HG03565 (cell line): ENCODE results near the gene PLP2.
"Not testable (repeated sequence)": the region's sequence is repeated elsewhere in the genome, so short reads cannot be mapped to it uniquely, and the experiment has no call there.

Experiments
- ATAC-seq: cut with Tn5 transposase; IDR thresholded peaks from one replicate; pipeline ENCODE4 v1.9.1; 2021; ENCODE audit warnings: mild to moderate bottlenecking, moderate library complexity; ENCODE audit not compliant: unreplicated experiment

The PLP2 gene, protein sequence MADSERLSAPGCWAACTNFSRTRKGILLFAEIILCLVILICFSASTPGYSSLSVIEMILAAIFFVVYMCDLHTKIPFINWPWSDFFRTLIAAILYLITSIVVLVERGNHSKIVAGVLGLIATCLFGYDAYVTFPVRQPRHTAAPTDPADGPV

DNA sequence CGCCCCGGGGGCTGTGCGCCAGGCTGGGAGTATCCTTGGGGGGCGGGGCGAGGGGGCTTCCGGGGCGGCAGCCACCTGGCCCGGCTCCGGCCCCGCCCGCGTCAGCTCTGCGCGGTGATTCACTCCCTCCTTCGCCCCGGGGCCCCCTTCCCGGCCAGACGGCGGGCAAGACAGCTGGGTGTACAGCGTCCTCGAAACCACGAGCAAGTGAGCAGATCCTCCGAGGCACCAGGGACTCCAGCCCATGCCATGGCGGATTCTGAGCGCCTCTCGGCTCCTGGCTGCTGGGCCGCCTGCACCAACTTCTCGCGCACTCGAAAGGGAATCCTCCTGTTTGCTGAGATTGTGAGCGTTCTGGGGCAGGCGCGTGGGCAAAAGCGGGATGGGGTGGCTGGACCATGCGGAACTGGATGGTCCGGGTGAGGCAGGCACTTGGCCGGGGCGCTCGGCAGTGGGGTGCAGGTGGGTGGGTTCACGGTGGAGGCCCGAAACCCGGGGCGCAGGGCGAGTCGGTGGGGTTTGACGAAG lies at the start of gene PLP2:
PLP2 (plus strand) TSS at position 147 of the 528 bp plus-strand sequence; CDS start at position 250, 103 bp downstream.
- ATAC-seq: no peak

DNA sequence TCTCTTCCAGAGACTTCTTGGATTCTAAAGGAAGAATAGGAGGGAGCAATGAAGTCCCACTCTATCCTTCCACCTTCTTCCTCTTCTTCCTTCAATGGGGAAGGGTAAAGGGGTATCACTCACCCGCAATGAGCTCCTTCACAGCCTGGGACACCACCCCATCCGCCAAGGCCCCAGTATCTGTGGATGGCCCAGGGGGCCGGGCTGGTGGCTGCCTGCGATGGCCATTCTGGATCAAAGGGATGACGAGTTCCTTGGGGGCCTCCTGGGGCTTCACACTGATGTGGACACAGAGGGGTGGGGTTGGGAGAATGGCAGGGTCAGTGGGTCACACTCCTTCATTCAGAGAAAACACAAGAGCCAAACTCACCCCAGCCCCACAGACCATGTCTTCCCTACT lies 49.2 kb upstream of the PLP2 start:
- ATAC-seq: no peak

DNA sequence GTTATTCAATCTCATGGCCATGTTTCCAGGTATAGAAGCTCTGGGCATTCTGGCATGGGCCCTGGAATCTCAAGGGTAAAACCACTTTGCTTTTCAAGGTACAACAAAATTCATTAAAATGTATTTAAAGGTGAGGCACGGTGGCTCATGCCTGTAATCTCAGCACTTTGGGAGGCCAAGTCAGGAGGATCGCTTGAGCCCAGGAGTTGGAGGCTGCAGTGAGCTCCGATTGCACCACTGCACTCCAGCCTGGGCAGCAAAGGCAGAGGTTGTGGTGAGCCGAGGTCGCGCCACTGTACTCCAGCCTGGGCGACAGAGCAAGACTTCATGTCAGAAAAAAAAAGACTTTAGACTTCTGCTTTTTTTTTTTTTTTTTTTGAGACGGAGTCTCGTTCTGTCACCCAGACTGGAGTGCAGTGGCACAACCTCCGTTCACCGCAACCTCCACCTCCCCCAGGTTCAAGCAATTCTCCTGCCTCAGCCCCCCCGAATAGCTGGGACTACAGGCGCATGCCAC lies 43.9 kb upstream of the PLP2 start:
- not testable (repeated sequence) for ATAC-seq

DNA sequence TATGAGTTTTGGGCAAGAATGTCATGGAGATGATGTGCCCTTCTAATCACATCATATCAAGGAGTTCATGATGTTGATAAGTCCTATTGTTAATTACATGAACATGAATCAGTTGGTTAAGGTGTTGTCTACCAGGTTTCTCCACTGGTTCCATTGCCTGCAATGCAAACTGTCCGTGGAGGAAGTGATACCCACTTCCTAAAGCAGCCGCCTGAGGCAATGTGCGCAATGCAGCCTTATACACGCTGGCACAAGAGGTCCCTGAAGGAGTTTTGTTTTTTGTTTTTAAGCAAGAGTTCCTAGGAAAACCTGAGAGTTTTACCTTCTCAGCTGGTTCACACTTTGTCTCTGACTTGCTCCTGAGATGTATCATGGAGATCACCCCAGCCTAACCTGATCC lies 42.3 kb upstream of the PLP2 start:
- no peak for ATAC-seq

DNA sequence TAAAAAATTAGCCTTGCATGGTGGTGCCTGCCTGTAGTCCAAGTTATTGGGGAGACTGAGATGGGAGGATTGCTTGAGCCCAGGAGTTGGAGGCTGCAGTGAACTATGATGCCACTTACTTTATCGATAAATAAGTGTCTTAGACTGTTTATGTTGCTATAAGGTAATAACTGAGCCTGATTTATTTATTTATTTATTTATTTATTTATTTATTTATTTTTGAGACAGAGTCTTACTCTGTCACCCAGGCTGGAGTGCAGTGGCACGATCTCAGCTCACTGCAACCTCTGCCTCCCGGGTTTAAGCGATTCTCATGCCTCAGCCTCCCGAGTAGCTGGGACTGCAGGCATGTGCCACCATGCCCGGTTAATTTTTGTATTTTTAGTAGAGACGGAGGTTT lies 39.4 kb upstream of the PLP2 start:
- ATAC-seq: not testable (repeated sequence)

DNA sequence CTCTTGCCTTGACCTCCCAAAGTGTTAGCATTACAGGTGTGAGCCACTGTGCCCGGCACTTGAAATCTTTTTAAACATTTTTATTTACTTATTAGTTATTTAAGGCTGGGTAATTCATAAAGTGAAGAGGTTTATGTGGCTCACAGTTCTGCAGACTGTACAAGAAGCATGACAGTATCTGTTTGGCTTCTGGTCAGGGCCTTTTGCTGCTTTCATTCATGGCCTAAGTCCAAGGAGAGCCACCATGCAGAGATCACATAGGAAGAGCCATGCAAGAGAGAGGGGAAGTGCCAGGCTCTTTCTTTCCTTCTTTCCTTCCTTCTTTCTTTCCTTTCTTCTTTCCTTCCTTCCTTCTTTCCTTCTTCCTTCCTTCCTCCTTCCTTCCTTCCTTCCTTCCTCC lies 37.9 kb upstream of the PLP2 start:
- no peak for ATAC-seq

DNA sequence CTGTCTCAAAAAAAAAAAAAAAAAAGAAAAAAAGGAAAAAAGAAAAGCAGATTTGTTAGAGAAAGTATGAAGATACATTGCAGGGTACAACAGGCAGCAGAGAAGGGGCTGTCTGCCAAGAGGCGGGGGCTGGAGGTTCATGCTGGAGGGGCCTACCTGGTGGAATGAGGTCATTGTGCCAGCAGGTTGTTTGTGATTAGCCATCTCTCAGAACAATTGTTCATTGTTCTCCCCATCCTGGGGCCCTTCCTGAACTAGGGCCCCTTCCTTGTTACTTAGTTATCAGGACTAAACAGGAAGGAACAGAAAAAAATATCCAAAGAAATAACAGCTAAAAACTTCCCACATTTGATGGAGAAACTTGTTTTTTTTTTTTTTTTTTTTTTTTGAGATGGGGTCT lies 34.2 kb upstream of the PLP2 start:
- ATAC-seq: no peak

DNA sequence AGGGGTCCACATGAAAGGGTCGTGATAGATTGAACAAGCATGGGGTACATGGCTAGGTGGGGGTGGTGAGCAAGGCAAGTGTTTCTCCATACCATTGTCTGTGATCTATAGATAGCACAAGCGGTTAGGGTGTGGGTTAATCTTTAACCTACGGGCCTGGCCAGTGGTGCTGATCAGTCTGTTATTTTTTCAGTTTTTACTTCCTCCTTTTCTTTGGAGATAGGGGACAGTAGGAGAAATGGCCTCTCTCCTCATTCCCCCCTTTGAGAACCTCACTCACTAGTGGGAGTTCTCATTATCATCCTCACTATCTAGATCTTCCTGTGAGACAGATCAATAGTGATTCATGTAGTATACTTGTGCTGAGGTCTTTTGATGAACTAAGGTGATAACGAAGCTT lies 32.0 kb upstream of the PLP2 start:
- ATAC-seq: no peak

DNA sequence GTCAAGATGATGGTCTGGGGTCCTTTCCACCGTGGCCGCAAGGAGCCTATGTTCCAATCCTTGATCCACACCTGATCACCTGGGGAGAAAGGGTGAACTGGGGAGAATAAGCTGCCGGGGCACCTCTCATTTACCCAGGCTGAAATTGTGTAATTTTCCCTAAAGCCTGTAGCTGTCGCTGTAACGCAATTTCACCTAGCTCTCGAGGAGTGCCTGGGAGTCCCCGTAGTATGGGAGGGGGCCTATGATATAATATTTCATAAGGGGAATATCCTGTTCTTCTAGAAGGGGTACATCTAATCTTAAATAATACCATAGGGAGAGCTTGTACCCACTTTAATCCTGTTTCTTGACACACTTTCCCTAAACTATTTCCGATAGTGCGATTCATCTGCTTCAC lies 29.4 kb upstream of the PLP2 start:
- ATAC-seq: not testable (repeated sequence)

DNA sequence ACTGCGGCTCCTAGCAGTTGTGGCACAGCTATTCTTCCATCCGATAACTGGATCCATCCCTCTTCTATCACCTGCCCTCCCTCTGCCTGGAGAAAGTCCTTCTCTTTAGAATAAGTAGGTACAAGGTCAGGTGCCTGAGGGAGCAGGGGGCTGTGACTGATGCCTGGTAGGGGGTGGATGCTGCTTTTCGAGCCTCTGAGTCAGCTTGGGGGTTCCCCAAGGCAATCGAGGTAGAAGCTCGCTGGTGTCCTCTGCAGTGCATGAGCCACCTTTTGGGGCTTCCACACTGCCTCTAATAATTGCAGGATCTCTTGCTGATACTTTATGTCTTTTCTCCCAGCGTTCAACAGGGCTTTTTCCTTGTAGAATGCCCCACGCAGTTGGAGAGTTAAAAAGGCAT lies 28.5 kb upstream of the PLP2 start:
- ATAC-seq: not testable (repeated sequence)

DNA sequence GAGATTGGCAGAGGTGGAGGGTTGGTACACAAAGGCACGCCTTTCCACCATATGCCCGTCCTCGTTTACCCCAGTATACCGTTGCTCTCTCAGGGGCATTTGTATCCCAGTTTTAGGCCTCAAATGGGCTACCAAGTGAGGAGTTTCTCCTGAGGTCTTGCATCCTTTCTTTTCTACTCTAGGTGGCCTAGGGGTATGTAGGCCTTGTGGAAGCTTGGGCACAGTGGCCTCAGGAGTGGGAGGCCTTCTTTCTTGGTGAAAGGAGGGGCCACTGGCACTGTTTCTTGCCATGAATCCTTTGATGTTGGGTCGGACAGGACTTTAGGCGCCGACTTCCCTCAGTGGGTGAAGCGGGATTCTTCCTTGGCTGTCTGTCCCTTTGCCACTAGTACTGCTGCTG lies 24.4 kb upstream of the PLP2 start:
- no peak for ATAC-seq

DNA sequence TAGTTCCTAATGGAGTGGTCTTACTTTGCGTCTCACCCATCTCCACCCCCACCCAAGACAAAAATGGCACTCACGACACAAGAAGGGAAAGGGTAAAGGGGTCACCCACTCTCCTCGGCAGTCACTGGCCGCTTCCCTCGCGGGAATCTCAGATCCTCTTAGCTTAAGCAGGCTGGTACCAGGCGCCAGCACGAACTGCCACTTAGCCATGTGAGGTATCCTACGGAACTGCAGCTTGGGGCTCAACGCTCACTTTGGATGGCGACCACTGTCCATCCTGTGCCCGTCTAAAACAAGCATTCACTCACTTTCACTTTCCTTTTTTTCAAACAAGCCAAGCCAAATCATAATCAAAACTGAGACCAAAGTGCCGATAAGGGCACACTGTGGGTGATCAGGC lies 23.8 kb upstream of the PLP2 start:
- ATAC-seq: no peak

DNA sequence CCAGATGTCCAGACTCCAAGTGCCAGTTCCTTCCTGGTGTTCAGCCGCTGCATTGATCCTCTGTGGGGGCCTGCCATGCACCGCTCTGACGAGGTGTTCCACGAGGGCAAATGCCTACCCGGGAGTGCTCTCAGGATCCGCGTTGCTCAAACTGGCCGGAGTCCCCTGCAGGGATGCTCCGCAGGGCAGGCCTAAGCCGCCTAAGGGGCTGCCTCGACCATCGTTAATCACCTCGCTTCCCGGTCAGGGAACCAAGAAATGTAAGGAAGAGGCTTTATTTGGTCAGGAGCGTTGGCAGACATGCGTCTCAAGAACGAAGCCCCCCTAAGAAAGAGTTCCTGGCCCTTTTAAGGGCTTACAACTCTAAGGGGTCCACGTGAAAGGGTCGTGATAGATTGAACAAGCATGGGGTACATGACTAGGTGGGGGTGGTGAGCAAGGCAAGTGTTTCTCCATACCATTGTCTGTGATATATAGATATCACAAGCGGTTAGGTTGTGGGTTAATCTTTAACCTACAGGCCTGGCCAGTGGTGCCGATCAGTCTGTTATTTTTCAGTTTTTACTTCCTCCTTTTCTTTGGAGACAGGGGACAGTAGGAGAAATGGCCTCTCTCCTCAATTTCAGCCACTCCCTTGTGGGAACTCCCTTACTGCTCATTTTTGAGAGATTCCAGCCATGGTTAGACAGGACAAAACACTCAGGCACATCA lies 23.2 kb upstream of the PLP2 start:
- ATAC-seq: not testable (repeated sequence)

DNA sequence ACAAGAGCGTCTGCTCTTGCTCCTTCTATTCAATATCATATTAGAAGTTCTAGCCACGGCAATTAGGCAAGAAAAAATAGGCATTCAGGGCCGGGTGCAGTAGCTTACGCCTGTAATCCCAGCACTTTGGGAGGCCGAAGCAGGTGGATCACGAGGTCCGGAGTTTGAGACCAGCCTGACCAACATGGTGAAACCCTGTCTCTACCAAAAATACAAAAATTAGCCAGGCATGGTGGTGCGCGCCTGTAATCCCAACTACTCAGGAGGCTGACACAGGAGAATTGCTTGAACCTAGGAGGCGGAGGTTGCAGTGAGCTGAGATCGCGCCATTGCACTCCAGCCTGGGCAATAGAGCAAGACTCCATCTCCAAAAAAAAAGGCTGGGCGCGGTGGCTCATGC lies 22.4 kb upstream of the PLP2 start:
- not testable (repeated sequence) for ATAC-seq

DNA sequence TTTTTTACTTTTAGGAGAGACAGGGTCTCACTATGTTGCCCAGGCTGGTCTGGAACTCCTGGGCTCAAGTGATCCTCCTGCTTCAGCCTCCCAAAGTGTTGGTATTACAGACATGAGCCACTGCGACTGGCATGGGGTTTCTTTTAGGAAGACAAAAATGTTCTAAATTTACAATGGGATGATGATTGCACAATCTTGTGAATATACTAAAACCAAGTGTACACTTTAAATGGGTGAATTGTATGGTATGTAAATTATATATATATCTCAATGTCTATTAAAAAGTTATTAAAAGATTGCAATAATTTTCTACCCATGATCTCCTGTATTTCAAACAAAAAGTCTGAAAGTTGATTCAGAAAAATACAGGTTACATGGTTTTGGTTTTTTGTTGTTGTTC lies 18.2 kb upstream of the PLP2 start:
- ATAC-seq: no peak

DNA sequence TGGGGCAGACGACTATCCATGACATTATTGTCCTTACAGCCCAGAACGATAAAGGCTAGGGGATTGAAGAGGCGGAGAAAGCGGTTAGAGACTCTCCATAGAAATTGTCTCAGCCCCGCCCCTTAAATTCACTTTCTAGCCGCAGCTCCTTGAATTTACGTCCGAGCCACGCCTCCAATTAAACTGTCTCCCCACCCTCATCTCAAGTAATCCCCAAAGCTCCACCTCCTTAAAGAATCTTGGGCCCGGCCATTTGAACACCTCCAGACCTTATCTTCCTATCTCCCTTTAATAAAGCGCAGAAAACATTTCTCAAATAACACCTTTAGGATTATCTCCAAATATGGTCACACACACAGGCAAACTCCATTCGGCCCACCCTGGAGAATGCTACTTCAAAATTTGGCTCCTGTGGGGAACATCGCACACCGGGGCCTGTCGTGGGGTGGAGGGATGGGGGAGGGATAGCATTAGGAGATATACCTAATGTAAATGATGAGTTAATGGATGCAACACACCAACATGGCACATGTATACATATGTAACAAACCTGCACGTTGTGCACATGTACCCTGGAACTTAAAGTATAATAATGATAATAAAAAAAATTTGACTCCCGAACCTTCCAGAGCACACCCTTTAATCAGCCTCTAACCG lies 16.3 kb upstream of the PLP2 start:
- ATAC-seq: no peak

DNA sequence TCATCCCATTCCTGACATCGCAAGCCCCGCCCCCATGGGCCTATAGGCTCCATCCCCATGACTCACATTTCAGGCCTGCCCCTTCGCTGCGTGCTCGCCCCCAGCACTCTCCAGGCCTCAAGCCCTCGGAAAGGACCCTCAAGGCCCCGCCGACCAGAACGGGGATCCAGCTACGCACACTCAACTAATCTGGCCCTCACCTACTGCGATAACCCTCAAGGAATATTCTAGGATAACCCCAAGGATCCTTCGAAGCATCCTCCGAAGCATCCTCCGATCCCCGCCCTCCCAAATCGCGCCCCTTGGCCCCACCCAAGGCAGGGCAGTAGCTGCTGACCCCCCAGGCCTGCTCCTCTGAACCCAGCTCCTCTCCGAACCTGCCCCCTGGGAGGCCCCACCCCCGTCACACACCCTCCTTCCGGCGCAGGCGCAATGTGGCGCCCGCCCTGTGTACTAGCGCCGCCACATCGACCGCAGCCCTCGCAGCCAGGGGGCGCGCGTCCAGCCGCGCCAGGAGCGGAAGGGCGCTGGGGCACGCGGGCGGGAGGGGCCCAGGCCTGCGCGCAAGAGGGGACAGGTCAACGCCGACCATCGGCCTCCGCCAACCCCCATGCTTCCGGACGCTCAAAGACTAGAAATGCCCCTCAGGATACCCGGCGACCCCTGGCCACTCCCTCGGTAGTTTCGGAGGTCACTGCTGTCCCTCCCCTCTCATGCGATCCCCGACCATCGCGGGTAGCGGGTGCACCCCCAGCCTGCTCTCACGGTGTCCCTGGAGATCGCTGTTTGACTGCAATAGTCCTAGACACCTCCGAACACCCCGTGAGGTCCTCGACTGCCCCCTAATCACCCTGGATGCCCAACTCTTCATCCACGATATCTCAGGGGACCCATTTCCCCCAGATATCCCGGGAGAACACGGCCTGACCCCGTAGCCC lies 15.5 kb upstream of the PLP2 start:
- ATAC-seq: peak; percentile 84

DNA sequence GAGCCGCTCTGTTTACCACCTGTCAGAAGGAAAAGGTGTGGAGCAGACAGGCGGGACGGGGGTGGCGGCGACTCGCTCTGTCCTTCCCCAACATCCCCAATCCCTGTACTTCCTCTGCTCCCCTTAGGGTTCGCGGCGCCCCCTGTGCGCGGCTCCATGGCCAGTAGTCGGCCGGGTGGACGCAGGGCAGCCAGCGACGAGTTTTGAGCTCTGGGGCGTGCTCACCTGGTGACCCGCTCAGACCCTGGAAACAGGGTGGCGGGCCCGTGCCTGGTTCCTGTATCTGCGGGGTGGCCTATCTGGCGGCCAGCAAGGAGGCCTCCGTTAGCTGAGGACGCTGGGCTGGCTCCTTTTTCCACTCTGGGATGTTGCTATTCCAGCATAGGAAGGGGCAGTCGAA lies 14.5 kb upstream of the PLP2 start:
- ATAC-seq: no peak

DNA sequence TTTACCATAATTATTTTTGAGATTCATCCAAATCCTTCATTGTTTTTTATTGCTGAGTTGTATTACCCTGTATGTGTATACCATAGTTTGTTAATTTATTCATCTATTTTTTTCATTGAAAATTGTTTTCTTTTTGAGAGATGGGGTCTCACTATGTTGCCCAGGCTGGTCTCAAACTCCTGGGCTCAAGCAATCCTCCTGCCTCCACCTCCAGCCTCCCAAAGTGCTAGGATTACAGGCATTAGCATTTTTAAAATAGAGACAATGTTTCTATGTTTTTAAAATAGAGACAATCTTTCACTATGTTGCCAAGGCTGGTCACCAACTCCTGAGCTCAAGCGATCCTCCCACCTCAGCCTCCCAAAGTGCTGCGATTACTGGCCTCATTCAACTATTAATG lies 10.8 kb upstream of the PLP2 start:
- ATAC-seq: no peak

DNA sequence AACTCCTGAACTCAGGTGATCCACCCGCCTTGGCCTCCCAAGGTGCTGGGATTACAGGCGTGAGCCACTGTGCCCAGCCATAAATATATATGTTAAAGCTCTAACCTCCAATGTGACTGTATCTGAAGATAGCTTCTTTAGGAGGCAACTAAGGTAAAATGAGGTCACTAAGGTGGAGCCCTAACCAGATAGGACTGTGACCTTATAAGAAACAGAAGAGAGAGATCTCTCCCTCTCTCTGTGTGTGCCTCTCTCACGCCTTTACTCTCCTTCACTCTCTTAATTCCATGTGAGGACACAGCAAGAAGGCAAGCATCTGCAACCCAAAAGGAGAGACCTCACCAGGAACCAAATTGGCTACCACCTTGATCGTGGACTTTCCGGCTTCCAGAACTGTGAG lies 10.1 kb upstream of the PLP2 start:
- no peak for ATAC-seq

DNA sequence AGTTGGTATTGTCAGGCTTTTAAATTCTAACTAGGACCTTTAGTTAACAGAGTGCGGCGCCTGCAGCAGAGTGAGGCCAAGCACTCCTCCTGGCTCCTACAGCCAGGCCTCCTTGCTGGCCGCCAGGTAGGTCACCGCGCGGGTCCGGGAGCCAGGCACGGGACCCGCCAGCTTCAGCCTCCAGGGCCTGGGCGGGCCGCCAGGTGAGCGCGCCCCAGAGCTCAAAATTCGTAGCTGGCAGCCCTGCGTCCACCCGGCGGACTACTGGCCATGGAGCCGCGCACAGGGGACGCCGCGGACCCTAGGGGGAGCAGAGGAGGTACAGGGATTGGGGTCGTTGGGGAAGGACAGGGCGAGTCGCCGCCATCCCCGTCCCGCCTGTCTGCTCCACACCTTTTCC lies 9.1 kb upstream of the PLP2 start, which contains the start of gene MAGIX:
MAGIX (plus strand) TSS at position 139 of the 400 bp plus-strand sequence; CDS start at position 271, 132 bp downstream.
- no peak for ATAC-seq
